Gastroesophageal sphincter (tissue), 4 donors: ENCODE data around the gene IREB2. TPM values are rescaled to one million over a fixed set of nuclear protein-coding genes. Genes with fewer than 3 reads are reported as not detected.

Experiments used
- ATAC-seq: fragments of 150-250 bp; one replicate; pipeline ENCODE4 v1.9.1; 2016; ENCODE audit warnings: mild to moderate bottlenecking, moderate library complexity
- H3K27ac ChIP-seq, 4 donors: fragments of 200-600 bp; sonication (generic) in 3 of 4; 1 replicate in 3 of 4; 2 replicates in 1 of 4; pipeline ENCODE4 v1.5.1; 2016 to 2019
- H3K27me3 ChIP-seq: fragments of 200-600 bp; sonication (generic); one replicate; pipeline ENCODE4 v1.5.1; 2019
- H3K36me3 ChIP-seq, 2 donors: fragments of 200-600 bp; sonication (generic); one replicate each; pipeline ENCODE4 v1.5.1; 2019; ENCODE audit warnings: control low read depth in 1 of 2
- H3K4me1 ChIP-seq, 3 donors: fragments of 200-600 bp; sonication (generic); 1 replicate in 2 of 3; 2 replicates in 1 of 3; pipeline ENCODE4 v1.5.1; 2016 to 2019; ENCODE audit warnings: control low read depth in 2 of 3
- H3K4me3 ChIP-seq, 2 donors: fragments of 200-600 bp; sonication (generic); one replicate each; pipeline ENCODE4 v1.5.1; 2019; ENCODE audit warnings: mild to moderate bottlenecking in 1 of 2, moderate library complexity in 1 of 2
- H3K9me3 ChIP-seq, 3 donors: fragments of 200-600 bp; sonication (generic); one replicate each; pipeline ENCODE4 v1.5.1; 2017 to 2019; ENCODE audit warnings: control low read depth in 2 of 3
- CTCF ChIP-seq, 4 experiments: fragments of 200-600 bp in 2 of 4; fragments of 450-650 bp in 2 of 4; sonication (generic) in 1 of 4; IDR thresholded peaks; one replicate each; pipeline ENCODE4 v1.5.1; 2017 to 2019; ENCODE audit warnings: antibody characterized with exemption in 4 of 4, mild to moderate bottlenecking in 2 of 4, moderate library complexity in 2 of 4
- EP300 ChIP-seq: sonication (generic); formaldehyde crosslinking; IDR thresholded peaks from one replicate; pipeline ENCODE4 v1.6.1; 2017; ENCODE audit warnings: antibody characterized with exemption, mild to moderate bottlenecking
- POLR2A ChIP-seq, 2 donors: fragments of 450-650 bp; IDR thresholded peaks; one replicate each; pipeline ENCODE4 v1.6.1; 2017; ENCODE audit warnings: antibody characterized with exemption in 2 of 2, mild to moderate bottlenecking in 2 of 2, moderate library complexity in 1 of 2
- POLR2AphosphoS5 ChIP-seq: sonication (generic); formaldehyde crosslinking; IDR thresholded peaks from one replicate; pipeline ENCODE4 v1.6.1; 2017; ENCODE audit warnings: antibody characterized with exemption
- WGBS, 2 donors: methylation state at CpG; one replicate each; pipeline ENCODE4 v1.1.5; 2018; ENCODE audit warnings: low coverage in 1 of 2; 5-methylcytosine and 5-hydroxymethylcytosine counted together
- total RNA-seq, 4 donors: library from RNA; depleted of rRNA; stranded (reverse); fragments of >200 nt; gene quantifications; one replicate each; pipeline ENCODE4 v1.1.0, GENCODE V29; 2016

Gene IREB2
- total RNA-seq, 4 donors from 2014 or later: 16.9 to 33.5 (median 25.9) TPM

GRCh38 chr15:78453447-78453846 lies 15.4 kb downstream of the IREB2 start:
- WGBS, 2 donors: 49 to 78% methylated on average over 1 to 2 of the region's 2 CpGs
- TF ChIP-seq POLR2A (IDR thresholded peaks at IDR 0.05): no peak
- TF ChIP-seq CTCF (IDR thresholded peaks at IDR 0.05): no peak
- TF ChIP-seq POLR2AphosphoS5: no peak
- TF ChIP-seq EP300: no peak
- Histone ChIP-seq H3K27ac (no peak overlapping the region), H3K9me3 (no peaks in the 10 kb centered on the region), H3K27me3 (no peaks in the 10 kb centered on the region), H3K36me3 (no peaks in the 10 kb centered on the region), H3K4me3 (no peak overlapping the region), H3K4me1 (peaks cover 8 to 92% (median 12%) of the 10 kb centered on the region in 3 donors)
- no peak for ATAC-seq

DNA sequence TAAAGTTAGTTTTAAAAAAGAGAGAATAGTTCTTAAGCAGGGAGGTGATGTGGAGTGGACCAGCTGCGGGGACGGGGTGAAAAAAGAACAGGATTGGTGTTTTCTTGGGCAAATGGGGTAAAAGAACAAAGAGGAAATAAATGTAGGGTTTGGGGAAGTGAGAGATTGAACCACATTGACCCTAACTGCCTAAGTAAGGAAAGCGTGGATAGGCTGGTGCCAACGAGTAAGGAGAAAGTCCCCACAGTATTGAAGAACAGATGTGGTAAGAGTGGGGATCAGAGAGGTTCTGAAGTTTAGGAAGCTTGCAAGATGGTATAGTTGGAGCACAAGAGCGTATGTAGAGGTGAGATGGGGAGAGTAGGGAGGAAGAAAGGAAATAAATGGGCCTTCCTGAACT lies 17.0 kb downstream of the IREB2 start:
- no peak for ATAC-seq
- no peaks in the 10 kb centered on the region for H3K9me3 ChIP-seq
- H3K4me3 ChIP-seq: no peak overlapping the region
- 79 to 90% methylated on average over 2 to 5 of the region's 5 CpGs for WGBS, 2 donors
- H3K27ac ChIP-seq: no peak overlapping the region
- no peaks in the 10 kb centered on the region for H3K27me3 ChIP-seq
- TF ChIP-seq CTCF (IDR thresholded peaks at IDR 0.05): no peak
- TF ChIP-seq POLR2AphosphoS5: no peak
- TF ChIP-seq POLR2A (IDR thresholded peaks at IDR 0.05): no peak
- TF ChIP-seq EP300: no peak
- no peaks in the 10 kb centered on the region for H3K36me3 ChIP-seq
- peaks cover 6 to 90% (median 12%) of the 10 kb centered on the region in 3 donors for H3K4me1 ChIP-seq

DNA sequence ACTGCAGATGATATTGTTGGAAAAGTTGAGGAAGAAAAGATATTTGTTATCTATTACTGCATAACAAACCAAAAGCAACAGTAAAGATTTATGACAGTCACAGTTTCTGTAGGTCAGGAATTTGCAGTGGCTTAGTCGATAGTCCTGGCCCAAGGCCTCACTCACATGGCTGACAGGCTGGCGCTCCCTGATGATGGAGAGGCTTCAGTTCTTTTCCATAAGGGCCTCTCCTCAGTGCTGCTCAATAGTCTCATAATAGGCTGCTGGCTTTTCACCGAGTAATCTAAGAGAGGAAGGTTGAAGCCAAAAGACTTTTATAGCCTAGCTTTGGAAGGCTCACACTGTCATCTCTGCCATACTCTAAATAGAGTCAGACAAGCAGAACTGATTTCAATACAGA lies 17.7 kb downstream of the IREB2 start:
- Histone ChIP-seq H3K4me1 (peaks cover 6 to 88% (median 12%) of the 10 kb centered on the region in 3 donors), H3K4me3 (no peak overlapping the region), H3K27me3 (no peaks in the 10 kb centered on the region), H3K27ac (peak overlapping the region in 2 of 4 donors; percentile 31 to 36), H3K9me3 (no peaks in the 10 kb centered on the region), H3K36me3 (no peaks in the 10 kb centered on the region)
- TF ChIP-seq POLR2A (IDR thresholded peaks at IDR 0.05) (no peak), CTCF (IDR thresholded peaks at IDR 0.05) (no peak), POLR2AphosphoS5 (no peak), EP300 (no peak)
- WGBS, 2 donors: 35% methylated on average over 3 of the region's 3 CpGs; no CpG with 5 or more reads in 1 of the 2 donors
- no peak for ATAC-seq

GRCh38 chr15:78456426-78456825 lies 18.4 kb downstream of the IREB2 start:
- H3K27ac ChIP-seq: peak overlapping the region in 2 of 4 donors; percentile 31 to 36
- no peaks in the 10 kb centered on the region for H3K36me3 ChIP-seq
- H3K9me3 ChIP-seq: no peaks in the 10 kb centered on the region
- peaks cover 6 to 94% (median 12%) of the 10 kb centered on the region in 3 donors for H3K4me1 ChIP-seq
- no peak for ATAC-seq
- 71 to 78% methylated on average over 1 to 4 of the region's 7 CpGs for WGBS, 2 donors
- TF ChIP-seq POLR2A (IDR thresholded peaks at IDR 0.05) (no peak), CTCF (IDR thresholded peaks at IDR 0.05) (no peak), POLR2AphosphoS5 (no peak), EP300 (no peak)
- no peaks in the 10 kb centered on the region for H3K27me3 ChIP-seq
- H3K4me3 ChIP-seq: no peak overlapping the region

DNA sequence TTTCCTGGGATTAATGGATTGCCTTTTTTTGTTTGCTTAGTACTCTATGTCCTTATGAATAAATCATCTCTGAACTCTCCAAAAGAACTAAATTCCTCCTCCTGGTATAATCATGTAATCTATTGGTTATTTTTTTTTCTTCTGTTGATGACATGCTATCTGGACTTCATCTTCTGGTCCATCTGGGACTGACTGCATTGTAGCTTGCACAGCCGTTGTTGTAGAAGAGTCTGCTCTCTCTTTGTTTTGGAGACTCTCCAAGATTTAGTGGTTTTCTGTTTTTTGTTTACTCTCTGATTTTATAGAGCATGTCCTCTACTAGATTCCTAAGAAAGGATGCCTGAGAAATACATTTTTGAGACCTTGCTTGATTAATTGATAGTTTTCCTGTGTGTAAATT lies 19.1 kb downstream of the IREB2 start:
- WGBS, 2 donors: 0 to 5% methylated on average over 1 of the region's 1 CpG
- Histone ChIP-seq H3K36me3 (no peaks in the 10 kb centered on the region), H3K27me3 (no peaks in the 10 kb centered on the region), H3K4me1 (peaks cover 6 to 95% (median 12%) of the 10 kb centered on the region in 3 donors), H3K4me3 (no peak overlapping the region), H3K9me3 (no peaks in the 10 kb centered on the region), H3K27ac (no peak overlapping the region)
- no peak for TF ChIP-seq POLR2A (IDR thresholded peaks at IDR 0.05)
- no peak for TF ChIP-seq POLR2AphosphoS5
- no peak for TF ChIP-seq EP300
- TF ChIP-seq CTCF (IDR thresholded peaks at IDR 0.05): no peak
- ATAC-seq: peak; percentile 31
